Limb (tissue), 2 donors: Measurements from ENCODE around the gene GEMIN5.
A peak's percentile ranks its signal among the peaks of the same experiment; 100 is the strongest.

Experiments
- DNase-seq, 2 donors: peaks; one replicate each; pipeline ENCODE4 v3.0.0-alpha.2; 2016; ENCODE audit errors: extremely low spot score in 2 of 2

The GEMIN5 gene

GRCh38 chr5:154850255-154851062, 87.6 kb downstream of the GEMIN5 start, which contains the start of gene FAXDC2:
TSS of gene FAXDC2 (minus strand) at chr5:154850603. CDS start at chr5:154838178, 12,425 bp downstream.
- peak; percentile 80 to 89 for DNase-seq

- DNase-seq = no peak
These were observed 88.2 kb downstream of the GEMIN5 start for GRCh38 chr5:154849791-154850201.

DNA sequence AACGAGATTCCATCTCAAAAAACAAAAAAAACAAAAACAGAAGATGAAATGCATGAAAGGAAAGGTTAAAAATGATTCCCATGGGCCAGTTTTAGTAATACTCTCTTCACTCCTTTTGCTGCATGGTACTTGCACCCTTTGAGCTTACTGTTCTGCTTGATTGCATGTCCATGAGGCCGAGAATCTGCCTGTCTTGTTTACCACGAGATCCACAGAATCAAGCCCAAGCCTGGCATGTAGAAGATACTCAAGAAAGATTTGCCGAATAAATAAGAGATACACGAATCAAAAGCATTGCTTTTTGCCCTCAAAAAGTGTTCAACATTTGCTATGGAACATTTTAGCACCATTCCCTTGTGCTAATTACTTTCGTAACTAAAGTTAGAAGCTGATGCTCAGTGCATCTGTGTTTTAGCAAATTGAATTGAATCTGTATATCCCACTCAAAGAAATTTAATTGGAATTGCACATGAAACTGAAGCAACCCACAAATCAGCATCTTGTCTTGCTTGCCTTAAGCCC, 88.7 kb downstream of the GEMIN5 start:
- no peak for DNase-seq

- DNase-seq = no peak
These were observed 93.2 kb downstream of the GEMIN5 start for GRCh38 chr5:154844809-154845208.

DNA sequence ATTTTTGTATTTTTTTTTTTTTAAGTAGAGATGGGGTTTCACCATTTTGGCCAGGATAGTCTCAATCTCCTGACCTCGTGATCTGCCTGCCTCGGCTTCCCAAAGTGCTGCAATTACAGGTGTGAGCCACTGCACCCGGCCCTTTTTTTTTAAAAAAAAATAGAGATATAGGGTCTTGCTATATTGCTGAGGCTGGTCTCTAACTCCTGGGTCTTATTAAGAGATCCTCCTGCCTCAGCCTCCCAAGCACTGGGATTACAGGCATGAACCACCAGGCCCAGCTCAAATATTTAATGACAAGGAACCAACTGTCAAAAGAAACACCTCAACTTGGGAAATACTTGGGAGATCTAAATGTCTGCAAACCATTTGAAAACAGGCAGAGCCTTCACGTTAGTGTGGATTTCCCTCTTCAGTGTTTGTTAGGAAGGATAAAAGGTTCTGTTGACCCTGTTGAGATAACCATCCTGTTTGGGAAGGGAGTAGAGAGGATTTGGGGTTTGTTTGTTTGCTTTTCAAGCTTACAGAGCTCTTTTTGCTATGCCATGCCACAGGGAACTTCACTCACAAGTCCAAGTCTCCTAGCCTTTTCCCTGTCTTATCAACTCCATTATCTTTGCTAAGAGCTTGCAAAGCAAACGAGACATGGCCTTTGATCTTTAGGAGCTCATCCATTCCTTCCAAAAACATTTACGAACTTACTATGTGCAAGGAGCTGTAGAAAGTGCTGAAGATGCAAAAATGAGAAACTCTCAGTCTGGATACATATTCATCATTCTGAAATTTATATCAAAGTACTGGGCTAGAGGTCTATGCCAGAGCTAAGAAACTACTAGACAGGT, 95.1 kb downstream of the GEMIN5 start:
- no peak for DNase-seq

- DNase-seq = no peak
These were observed 96.7 kb downstream of the GEMIN5 start for GRCh38 chr5:154841273-154841661.

DNA sequence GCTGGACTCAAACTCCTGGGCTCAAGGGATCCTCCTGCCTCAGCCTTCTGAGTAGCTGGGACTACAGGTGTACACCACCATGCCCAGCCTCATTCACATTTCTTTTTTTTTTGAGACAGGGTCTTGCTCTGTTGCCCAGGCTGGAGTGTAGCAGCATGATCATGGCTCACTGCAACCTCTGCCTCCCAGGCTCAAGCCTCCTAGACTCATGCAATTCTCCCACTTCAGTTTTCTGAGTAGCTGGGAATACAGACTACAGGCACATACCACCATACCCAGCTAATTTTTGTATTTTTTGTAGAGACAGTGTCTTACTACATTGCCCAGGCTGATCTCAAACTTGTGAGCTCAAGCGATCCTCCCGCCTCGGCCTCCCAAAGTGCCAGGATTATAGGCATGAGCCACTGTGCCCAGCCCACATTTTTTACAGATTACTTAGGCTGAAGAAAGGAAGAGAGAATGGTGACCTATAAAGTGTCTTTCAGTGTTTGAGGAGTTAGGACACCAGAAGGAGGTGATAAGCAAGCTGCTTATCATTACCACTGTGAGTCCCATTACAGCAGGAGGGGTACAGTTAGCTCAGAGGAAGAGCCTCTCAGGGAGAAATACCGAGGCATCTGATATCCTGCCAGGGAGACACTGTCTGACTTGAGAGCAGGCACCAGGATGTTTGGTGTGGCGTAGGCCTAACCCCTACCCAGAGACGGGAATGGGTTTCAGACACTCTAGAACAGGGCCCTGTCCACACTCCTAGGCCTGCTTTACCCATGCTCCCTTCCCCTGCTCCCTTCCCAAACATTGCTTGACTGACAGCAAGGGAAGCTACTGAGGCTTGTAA, 97.4 kb downstream of the GEMIN5 start:
- no peak for DNase-seq
